Natural killer cell (primary cell): Measurements from ENCODE around the gene KCTD12. TPM values are rescaled to one million over a fixed set of nuclear protein-coding genes. Genes with fewer than 3 reads are reported as not detected.

Experiments
- ATAC-seq, 3 donors: fragments of 150-1000 bp in 2 of 3; fragments of 200-7000 bp in 1 of 3; cut with Tn5 transposase; 1 replicate in 1 of 3; 2 replicates in 2 of 3; pipeline ENCODE4 v1.10.0; 2021; ENCODE audit warnings: mild to moderate bottlenecking in 2 of 3, moderate library complexity in 2 of 3
- DNase-seq, 2 donors: peaks; one replicate each; pipeline versions ENCODE4 v3.0.0 to v3.0.0-alpha.2; 2013 to 2021; ENCODE audit warnings: mixed read lengths in 1 of 2
- H3K27ac ChIP-seq: one replicate; pipeline ENCODE4 v1.5.1; 2013; ENCODE audit warnings: mild to moderate bottlenecking, low read length
- H3K27me3 ChIP-seq: one replicate; pipeline ENCODE4 v1.6.1; 2013; ENCODE audit warnings: low read length; ENCODE audit not compliant: control insufficient read depth, insufficient read depth
- H3K36me3 ChIP-seq: one replicate; pipeline ENCODE4 v1.6.1; 2013; ENCODE audit warnings: low read length; ENCODE audit not compliant: control insufficient read depth, insufficient read depth
- H3K4me1 ChIP-seq: one replicate; pipeline ENCODE4 v1.6.1; 2013; ENCODE audit warnings: low read length; ENCODE audit not compliant: control insufficient read depth, insufficient read depth
- H3K4me3 ChIP-seq: one replicate; pipeline ENCODE4 v1.5.1; 2013; ENCODE audit warnings: low read length
- H3K9me3 ChIP-seq: one replicate; pipeline ENCODE4 v1.6.1; 2013; ENCODE audit warnings: low read length; ENCODE audit not compliant: control insufficient read depth, insufficient read depth
- H3K27ac Mint-ChIP-seq, 2 donors: one replicate each; pipeline ENCODE4 v1.8.0; 2022; ENCODE audit warnings: mild to moderate bottlenecking in 2 of 2, mixed read lengths in 2 of 2, moderate library complexity in 1 of 2
- H3K27me3 Mint-ChIP-seq, 2 donors: one replicate each; pipeline ENCODE4 v1.8.0; 2022; ENCODE audit warnings: low read depth in 2 of 2, mixed read lengths in 2 of 2
- H3K36me3 Mint-ChIP-seq: one replicate; pipeline ENCODE4 v1.8.0; 2022; ENCODE audit warnings: mixed read lengths
- H3K4me1 Mint-ChIP-seq, 2 donors: one replicate each; pipeline ENCODE4 v1.8.0; 2022; ENCODE audit warnings: mixed read lengths in 2 of 2
- H3K4me3 Mint-ChIP-seq: one replicate; pipeline ENCODE4 v1.8.0; 2022; ENCODE audit warnings: mild to moderate bottlenecking, moderate library complexity, mixed read lengths
- H3K9me3 Mint-ChIP-seq, 2 donors: one replicate each; pipeline ENCODE4 v1.8.0; 2022; ENCODE audit warnings: mixed read lengths in 2 of 2
- WGBS: methylation state at CpG from one replicate; pipeline ENCODE4 v1.1.7; 2013; ENCODE audit warnings: missing lambda C conversion rate; ENCODE audit not compliant: insufficient coverage; 5-methylcytosine and 5-hydroxymethylcytosine counted together
- intact Hi-C: fragments of 100-400 bp; cut with micrococcal nuclease; formaldehyde crosslinking; loops from one replicate; pipeline ENCODE4 v1.14.2; 2022
- total RNA-seq, 4 donors: library from RNA; stranded (reverse); fragments of 120-200 nt in 1 of 4; gene quantifications; one replicate each; pipeline versions ENCODE4 v1.2.3 to v1.2.4, GENCODE V29; 2013 to 2022
- TF ChIP-seq, protein P1 (sequence below): fragments of 200-600 bp; IDR thresholded peaks from one replicate; pipeline ENCODE4 v1.8.0; 2022; ENCODE audit warnings: antibody characterized with exemption

Gene KCTD12
- total RNA-seq, 3 donors from 2014 or later (not counting 1 experiment from before 2014, with no cell fraction given): 2.4 to 6.0 (median 4.8) TPM

DNA sequence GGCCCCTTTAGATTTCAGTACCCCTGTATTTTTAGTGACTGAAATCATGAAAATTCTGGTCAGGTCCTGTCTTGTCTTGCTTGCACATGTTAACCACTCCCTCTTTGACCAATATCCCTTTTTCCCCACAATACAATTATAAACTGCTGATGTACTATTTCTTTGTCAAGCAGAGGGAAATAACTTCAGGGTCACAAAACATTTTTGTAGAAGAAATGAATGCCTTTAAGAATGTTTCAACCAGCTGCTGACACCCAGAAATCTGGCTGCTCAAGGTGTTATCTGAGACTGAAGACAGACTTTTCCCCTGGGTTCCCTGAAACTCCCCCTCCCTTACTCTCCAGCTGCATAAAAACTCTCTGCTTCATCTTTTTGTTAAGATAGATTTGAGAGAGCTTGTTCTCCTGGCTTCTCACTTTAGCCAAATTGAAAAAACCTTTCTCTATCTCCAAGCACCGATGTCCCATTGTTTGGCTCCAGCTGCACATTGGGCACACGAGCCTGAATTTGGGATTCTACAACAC, 43.7 kb upstream of the KCTD12 start:
- intact Hi-C loops: no loop called here
- Mint-ChIP-seq H3K27ac (no peak overlapping the region), H3K27me3 (peaks cover 27 to 48% of the 10 kb centered on the region in 2 donors), H3K4me3 (no peak overlapping the region), H3K4me1 (peaks cover 20 to 25% of the 10 kb centered on the region in 2 donors), H3K9me3 (no peaks in the 10 kb centered on the region), H3K36me3 (peaks cover 18% of the 10 kb centered on the region)
- Histone ChIP-seq H3K4me3 (no peak overlapping the region), H3K4me1 (peaks cover 3% of the 10 kb centered on the region), H3K36me3 (no peaks in the 10 kb centered on the region), H3K9me3 (no peaks in the 10 kb centered on the region), H3K27ac (no peak overlapping the region), H3K27me3 (no peaks in the 10 kb centered on the region)
- DNase-seq (no peak), ATAC-seq (no peak)
- WGBS: 86% methylated on average over 2 of the region's 2 CpGs
- TF ChIP-seq, protein P1, sequence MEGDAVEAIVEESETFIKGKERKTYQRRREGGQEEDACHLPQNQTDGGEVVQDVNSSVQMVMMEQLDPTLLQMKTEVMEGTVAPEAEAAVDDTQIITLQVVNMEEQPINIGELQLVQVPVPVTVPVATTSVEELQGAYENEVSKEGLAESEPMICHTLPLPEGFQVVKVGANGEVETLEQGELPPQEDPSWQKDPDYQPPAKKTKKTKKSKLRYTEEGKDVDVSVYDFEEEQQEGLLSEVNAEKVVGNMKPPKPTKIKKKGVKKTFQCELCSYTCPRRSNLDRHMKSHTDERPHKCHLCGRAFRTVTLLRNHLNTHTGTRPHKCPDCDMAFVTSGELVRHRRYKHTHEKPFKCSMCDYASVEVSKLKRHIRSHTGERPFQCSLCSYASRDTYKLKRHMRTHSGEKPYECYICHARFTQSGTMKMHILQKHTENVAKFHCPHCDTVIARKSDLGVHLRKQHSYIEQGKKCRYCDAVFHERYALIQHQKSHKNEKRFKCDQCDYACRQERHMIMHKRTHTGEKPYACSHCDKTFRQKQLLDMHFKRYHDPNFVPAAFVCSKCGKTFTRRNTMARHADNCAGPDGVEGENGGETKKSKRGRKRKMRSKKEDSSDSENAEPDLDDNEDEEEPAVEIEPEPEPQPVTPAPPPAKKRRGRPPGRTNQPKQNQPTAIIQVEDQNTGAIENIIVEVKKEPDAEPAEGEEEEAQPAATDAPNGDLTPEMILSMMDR: no peak

DNA sequence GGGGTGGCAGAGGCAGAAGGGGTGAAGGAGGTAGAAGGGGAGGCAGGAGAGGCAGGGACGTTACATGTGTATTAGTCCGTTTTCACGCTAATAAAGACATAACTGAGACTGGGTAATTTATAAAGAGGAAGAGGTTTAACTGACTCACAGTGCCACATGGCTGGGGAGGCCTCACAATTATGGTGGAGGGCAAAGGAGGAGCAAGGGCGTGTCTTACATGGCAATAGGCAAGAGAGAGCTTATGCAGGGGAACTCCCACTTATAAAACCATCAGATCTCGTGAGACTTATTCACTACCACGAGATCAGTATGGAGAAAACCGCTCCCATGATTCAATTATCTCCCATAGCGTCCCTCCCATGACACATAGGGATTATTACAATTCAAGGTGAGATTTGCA, 43.1 kb upstream of the KCTD12 start:
- no peaks in the 10 kb centered on the region for H3K36me3 ChIP-seq
- 85% methylated on average over 6 of the region's 8 CpGs for WGBS
- Mint-ChIP-seq H3K36me3 (peaks cover 18% of the 10 kb centered on the region), H3K9me3 (no peaks in the 10 kb centered on the region), H3K4me3 (no peak overlapping the region), H3K4me1 (peaks cover 20 to 25% of the 10 kb centered on the region in 2 donors), H3K27ac (no peak overlapping the region), H3K27me3 (peaks cover 30 to 52% of the 10 kb centered on the region in 2 donors)
- H3K9me3 ChIP-seq: no peaks in the 10 kb centered on the region
- no peaks in the 10 kb centered on the region for H3K27me3 ChIP-seq
- peaks cover 3% of the 10 kb centered on the region for H3K4me1 ChIP-seq
- TF ChIP-seq, protein P1: no peak
- no peak overlapping the region for H3K27ac ChIP-seq
- no peak overlapping the region for H3K4me3 ChIP-seq
- DNase-seq (no peak), ATAC-seq (no peak)
- intact Hi-C loops: no loop called here

DNA sequence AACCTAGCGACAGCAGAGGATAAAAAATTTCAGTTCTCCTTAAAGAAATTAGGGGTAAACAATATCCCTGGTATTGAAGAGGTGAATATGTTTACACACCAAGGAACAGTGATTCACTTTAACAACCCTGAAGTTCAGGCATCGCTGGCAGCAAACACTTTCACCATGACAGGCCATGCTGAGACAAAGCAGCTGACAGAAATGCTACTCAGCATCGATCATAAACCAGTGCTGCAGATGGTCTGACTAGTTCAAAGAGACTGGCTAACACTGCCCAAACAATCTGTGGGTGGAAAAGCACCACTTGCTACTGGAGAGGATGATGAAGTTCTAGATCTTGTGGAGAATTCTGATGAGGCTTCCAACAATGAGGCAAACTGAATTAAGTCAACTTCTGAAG, 42.3 kb upstream of the KCTD12 start:
- ATAC-seq: peak; percentile 17 to 44 (median 44)
- peak overlapping the region in 1 of 2 donors; percentile 0 for H3K27ac Mint-ChIP-seq

More for the DNA sequence above, 42.3 kb upstream of the KCTD12 start:
- H3K4me1 Mint-ChIP-seq: peaks cover 20 to 25% of the 10 kb centered on the region in 2 donors
- H3K4me3 ChIP-seq: no peak overlapping the region
- WGBS: 72% methylated on average over 3 of the region's 3 CpGs
- no peaks in the 10 kb centered on the region for H3K9me3 Mint-ChIP-seq
- H3K9me3 ChIP-seq: no peaks in the 10 kb centered on the region
- no peaks in the 10 kb centered on the region for H3K27me3 ChIP-seq
- peaks cover 27 to 46% of the 10 kb centered on the region in 2 donors for H3K27me3 Mint-ChIP-seq
- H3K4me1 ChIP-seq: peaks cover 3% of the 10 kb centered on the region
- intact Hi-C loops: no loop called here
- TF ChIP-seq, protein P1: no peak
- no peak overlapping the region for H3K4me3 Mint-ChIP-seq
- peaks cover 18% of the 10 kb centered on the region for H3K36me3 Mint-ChIP-seq
- no peak overlapping the region for H3K27ac ChIP-seq
- H3K36me3 ChIP-seq: no peaks in the 10 kb centered on the region
- no peak for DNase-seq
